ENCODE data around the gene ELAVL1.

ELAVL1 gene

GRCh38 chr19:7916103-7916954 lies 89.1 kb downstream of the ELAVL1 start:
- Histone ChIP-seq H3K27ac (ENCODE audit: low read length) (no peak overlapping the region), H3K36me3 (ENCODE audit: insufficient read depth, low read depth, low read length) (peaks cover 9% of the 10 kb centered on the region), H3K9ac (ENCODE audit: low read depth, low read length) (no peak overlapping the region), H3K4me3 (ENCODE audit: low read length) (peak overlapping the region; percentile 65; the same call in 1 of the 2 replicates), H3K27me3 (ENCODE audit: insufficient read depth, low read length) (peaks cover 52% of the 10 kb centered on the region), H3K9me3 (ENCODE audit: insufficient read depth, low read depth, low read length) (no peaks in the 10 kb centered on the region), H3K4me1 (ENCODE audit: insufficient read depth, low read length) (no peaks in the 10 kb centered on the region; the same call in 1 of the 2 replicates)

- peaks cover 16% of the 10 kb centered on the region for H3K36me3 ChIP-seq (ENCODE audit: insufficient read depth, low read depth, low read length)
- H3K9me3 ChIP-seq (ENCODE audit: insufficient read depth, low read depth, low read length): no peaks in the 10 kb centered on the region
- peak overlapping the region; percentile 47; the same call in 1 of the 2 replicates for H3K4me3 ChIP-seq (ENCODE audit: low read length)
- H3K27me3 ChIP-seq (ENCODE audit: insufficient read depth, low read length): peaks cover 52% of the 10 kb centered on the region
- H3K27ac ChIP-seq (ENCODE audit: low read length): no peak overlapping the region
- H3K9ac ChIP-seq (ENCODE audit: low read depth, low read length): no peak overlapping the region
- no peaks in the 10 kb centered on the region; the same call in 1 of the 2 replicates for H3K4me1 ChIP-seq (ENCODE audit: insufficient read depth, low read length)
These were observed 90.0 kb downstream of the ELAVL1 start for GRCh38 chr19:7915250-7916102.

- Histone ChIP-seq H3K27me3 (ENCODE audit: insufficient read depth, low read length) (peaks cover 52% of the 10 kb centered on the region), H3K9me3 (ENCODE audit: insufficient read depth, low read depth, low read length) (no peaks in the 10 kb centered on the region), H3K4me1 (ENCODE audit: insufficient read depth, low read length) (no peaks in the 10 kb centered on the region; the same call in 1 of the 2 replicates), H3K27ac (ENCODE audit: low read length) (no peak within 1 kb of the TSS), H3K4me3 (ENCODE audit: low read length) (no peak within 1 kb of the TSS; the same call in 1 of the 2 replicates), H3K9ac (ENCODE audit: low read depth, low read length) (no peak within 1 kb of the TSS), H3K36me3 (ENCODE audit: insufficient read depth, low read depth, low read length) (peaks cover 20% of the 10 kb centered on the region)
These were observed 90.8 kb downstream of the ELAVL1 start, which contains the start of gene TGFBR3L for GRCh38 chr19:7914598-7915045. Gene TGFBR3L, plus strand, starts transcription at chr19:7914830.

GRCh38 chr19:7914099-7914498 lies 91.3 kb downstream of the ELAVL1 start:
- peaks cover 20% of the 10 kb centered on the region for H3K36me3 ChIP-seq (ENCODE audit: insufficient read depth, low read depth, low read length)

DNA sequence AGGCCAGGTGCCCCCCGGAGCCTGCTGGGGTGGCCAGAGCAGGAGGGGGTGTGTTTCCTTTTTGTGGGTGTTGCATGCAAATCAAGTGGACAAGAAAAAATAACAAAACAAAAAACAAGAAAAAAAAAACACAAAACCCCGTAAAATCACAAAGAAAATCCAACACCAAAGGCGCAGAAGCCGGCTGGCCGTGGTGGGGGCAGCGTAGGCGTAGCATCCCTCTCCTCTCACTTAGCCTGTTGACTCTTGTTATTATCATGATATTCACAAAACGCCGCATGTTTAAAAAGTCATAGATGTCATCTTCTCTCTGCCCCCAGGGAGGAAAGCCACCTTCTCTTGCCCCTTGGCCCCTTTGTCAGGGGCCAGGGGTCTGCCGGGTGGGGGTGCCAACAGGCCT lies 91.8 kb downstream of the ELAVL1 start:
- H3K27ac ChIP-seq (ENCODE audit: low read length): no peak overlapping the region
- no peaks in the 10 kb centered on the region for H3K9me3 ChIP-seq (ENCODE audit: insufficient read depth, low read depth, low read length)
- H3K27me3 ChIP-seq (ENCODE audit: insufficient read depth, low read length): peaks cover 45% of the 10 kb centered on the region
- no peaks in the 10 kb centered on the region for H3K4me1 ChIP-seq (ENCODE audit: insufficient read depth, low read length)
- no peak overlapping the region for H3K9ac ChIP-seq (ENCODE audit: low read depth, low read length)
- H3K36me3 ChIP-seq (ENCODE audit: insufficient read depth, low read depth, low read length): peaks cover 20% of the 10 kb centered on the region
- H3K4me3 ChIP-seq (ENCODE audit: low read length): no peak overlapping the region

More at GRCh38 chr19:7914099-7914498, 91.3 kb downstream of the ELAVL1 start:
- H3K4me3 ChIP-seq (ENCODE audit: low read length): no peak overlapping the region
- no peaks in the 10 kb centered on the region for H3K4me1 ChIP-seq (ENCODE audit: insufficient read depth, low read length)
- no peaks in the 10 kb centered on the region for H3K9me3 ChIP-seq (ENCODE audit: insufficient read depth, low read depth, low read length)
- peaks cover 50% of the 10 kb centered on the region for H3K27me3 ChIP-seq (ENCODE audit: insufficient read depth, low read length)
- no peak overlapping the region for H3K9ac ChIP-seq (ENCODE audit: low read depth, low read length)
- no peak overlapping the region for H3K27ac ChIP-seq (ENCODE audit: low read length)

DNA sequence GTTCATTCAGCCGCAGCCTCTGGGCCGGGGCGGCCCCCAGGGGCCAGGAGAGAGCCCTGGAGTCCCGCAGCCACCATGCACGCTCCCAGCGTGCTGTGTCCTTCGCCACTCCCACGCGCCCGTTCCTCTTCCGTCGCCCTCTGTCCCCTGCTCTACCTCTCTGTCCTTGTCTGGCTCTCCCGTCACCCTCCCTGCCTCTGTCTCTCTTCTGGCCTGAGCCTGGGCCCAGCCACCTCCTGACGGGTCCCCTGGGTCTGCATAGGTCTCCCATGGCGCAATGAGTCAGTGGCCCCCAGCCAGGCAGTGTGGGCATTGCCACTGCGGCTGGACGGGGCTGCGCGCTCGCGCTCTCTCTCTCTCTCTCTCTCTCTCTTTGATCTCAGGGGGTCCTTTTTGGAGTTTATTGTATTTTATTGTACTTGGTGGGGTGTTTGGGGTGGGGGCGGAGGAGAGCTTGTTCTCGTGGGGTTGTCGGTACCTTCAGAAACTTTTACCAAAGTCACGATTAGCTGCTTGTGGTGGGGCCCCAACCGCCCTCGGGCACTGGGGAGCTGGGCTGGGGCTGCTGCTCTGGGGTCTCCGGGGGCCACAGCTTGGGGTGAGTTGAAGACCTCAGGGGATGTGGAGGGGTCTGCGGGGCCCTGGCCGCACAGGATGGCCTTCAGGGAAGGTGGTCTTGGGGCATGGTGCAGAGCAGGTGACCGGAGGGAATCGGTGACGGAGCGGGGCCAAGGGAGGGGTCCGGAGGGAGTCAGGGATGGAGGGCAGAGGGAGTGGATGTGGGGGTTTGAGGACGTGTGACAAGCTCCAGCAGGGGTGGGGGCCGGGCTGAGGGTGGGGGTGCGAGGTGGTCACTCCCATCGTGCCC lies 92.5 kb downstream of the ELAVL1 start:
- Histone ChIP-seq H3K36me3 (ENCODE audit: insufficient read depth, low read depth, low read length) (peaks cover 20% of the 10 kb centered on the region), H3K27ac (ENCODE audit: low read length) (no peak overlapping the region), H3K27me3 (ENCODE audit: insufficient read depth, low read length) (peaks cover 38% of the 10 kb centered on the region), H3K9ac (ENCODE audit: low read depth, low read length) (no peak overlapping the region), H3K4me1 (ENCODE audit: insufficient read depth, low read length) (no peaks in the 10 kb centered on the region), H3K9me3 (ENCODE audit: insufficient read depth, low read depth, low read length) (no peaks in the 10 kb centered on the region), H3K4me3 (ENCODE audit: low read length) (no peak overlapping the region)

GRCh38 chr19:7912144-7912696 lies 93.2 kb downstream of the ELAVL1 start:
- no peaks in the 10 kb centered on the region for H3K9me3 ChIP-seq (ENCODE audit: insufficient read depth, low read depth, low read length)
- H3K4me1 ChIP-seq (ENCODE audit: insufficient read depth, low read length): no peaks in the 10 kb centered on the region
- no peak overlapping the region for H3K9ac ChIP-seq (ENCODE audit: low read depth, low read length)
- H3K27me3 ChIP-seq (ENCODE audit: insufficient read depth, low read length): peaks cover 31% of the 10 kb centered on the region
- peaks cover 20% of the 10 kb centered on the region for H3K36me3 ChIP-seq (ENCODE audit: insufficient read depth, low read depth, low read length)
- H3K4me3 ChIP-seq (ENCODE audit: low read length): no peak overlapping the region
- H3K27ac ChIP-seq (ENCODE audit: low read length): no peak overlapping the region

DNA sequence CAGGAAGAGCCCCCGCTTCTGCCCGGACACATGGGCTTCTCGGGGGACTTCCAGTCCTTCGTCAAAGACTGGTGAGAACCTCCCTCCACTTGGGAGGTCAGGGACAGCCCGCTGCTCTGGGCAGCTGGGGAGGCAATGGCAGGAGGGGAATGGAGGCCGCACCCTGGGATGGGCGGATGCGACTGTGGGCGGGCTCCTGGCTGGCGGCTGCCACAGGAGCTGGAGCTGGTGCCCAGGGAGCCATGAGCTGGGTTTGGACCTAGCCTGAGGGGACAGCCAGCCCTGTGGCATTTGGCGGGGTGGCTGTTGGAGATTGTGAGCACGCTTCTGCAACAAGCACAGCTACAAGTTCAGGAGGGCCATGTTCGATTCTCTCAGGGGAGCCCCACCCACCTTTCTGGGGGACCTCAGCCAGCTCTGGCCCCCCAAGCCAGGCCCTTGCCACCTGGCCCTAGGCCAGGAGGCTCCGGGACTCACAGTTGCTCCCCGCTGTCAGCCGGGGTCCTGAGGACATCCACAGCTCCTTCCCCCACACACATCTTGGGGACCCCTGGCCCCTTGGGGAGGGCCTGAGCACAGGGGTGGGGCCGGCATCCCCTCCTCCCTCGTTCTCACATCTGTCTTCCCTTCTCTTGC lies 93.8 kb downstream of the ELAVL1 start:
- H3K9me3 ChIP-seq (ENCODE audit: insufficient read depth, low read depth, low read length): no peaks in the 10 kb centered on the region
- no peaks in the 10 kb centered on the region for H3K4me1 ChIP-seq (ENCODE audit: insufficient read depth, low read length)
- H3K27me3 ChIP-seq (ENCODE audit: insufficient read depth, low read length): peaks cover 25% of the 10 kb centered on the region
- no peak overlapping the region for H3K27ac ChIP-seq (ENCODE audit: low read length)
- H3K36me3 ChIP-seq (ENCODE audit: insufficient read depth, low read depth, low read length): peaks cover 20% of the 10 kb centered on the region
- no peak overlapping the region for H3K9ac ChIP-seq (ENCODE audit: low read depth, low read length)
- H3K4me3 ChIP-seq (ENCODE audit: low read length): no peak overlapping the region

DNA sequence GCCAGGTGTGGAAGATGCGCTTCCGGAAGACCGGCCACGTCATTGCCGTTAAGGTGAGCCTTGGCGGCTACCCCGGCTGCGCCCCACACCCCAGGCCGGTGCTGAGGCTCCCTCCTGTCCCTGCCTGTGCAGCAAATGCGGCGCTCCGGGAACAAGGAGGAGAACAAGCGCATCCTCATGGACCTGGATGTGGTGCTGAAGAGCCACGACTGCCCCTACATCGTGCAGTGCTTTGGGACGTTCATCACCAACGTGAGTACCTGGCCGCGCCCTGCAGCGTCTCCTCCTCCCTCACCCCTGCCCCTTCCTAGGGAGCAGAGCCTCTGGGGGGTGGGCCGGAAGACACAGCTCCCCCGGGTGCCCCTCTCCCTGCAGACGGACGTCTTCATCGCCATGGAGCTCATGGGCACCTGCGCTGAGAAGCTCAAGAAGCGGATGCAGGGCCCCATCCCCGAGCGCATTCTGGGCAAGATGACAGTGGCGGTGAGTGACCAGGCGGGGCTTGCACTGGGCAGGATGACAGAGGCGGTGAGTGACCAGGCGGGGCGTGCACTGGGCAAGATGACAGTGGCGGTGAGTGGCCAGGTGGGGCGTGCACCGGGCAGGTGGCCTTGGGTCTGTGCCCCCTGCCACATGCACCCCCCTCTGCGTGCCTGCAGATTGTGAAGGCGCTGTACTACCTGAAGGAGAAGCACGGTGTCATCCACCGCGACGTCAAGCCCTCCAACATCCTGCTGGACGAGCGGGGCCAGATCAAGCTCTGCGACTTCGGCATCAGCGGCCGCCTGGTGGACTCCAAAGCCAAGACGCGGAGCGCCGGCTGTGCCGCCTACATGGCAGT lies 94.9 kb downstream of the ELAVL1 start:
- Histone ChIP-seq H3K9ac (ENCODE audit: low read depth, low read length) (no peak overlapping the region), H3K4me1 (ENCODE audit: insufficient read depth, low read length) (no peaks in the 10 kb centered on the region), H3K9me3 (ENCODE audit: insufficient read depth, low read depth, low read length) (no peaks in the 10 kb centered on the region), H3K36me3 (ENCODE audit: insufficient read depth, low read depth, low read length) (peaks cover 24% of the 10 kb centered on the region), H3K27me3 (ENCODE audit: insufficient read depth, low read length) (peaks cover 14% of the 10 kb centered on the region), H3K27ac (ENCODE audit: low read length) (no peak overlapping the region), H3K4me3 (ENCODE audit: low read length) (no peak overlapping the region)

- H3K27ac ChIP-seq (ENCODE audit: low read length): no peak overlapping the region
- no peak overlapping the region for H3K9ac ChIP-seq (ENCODE audit: low read depth, low read length)
- H3K4me1 ChIP-seq (ENCODE audit: insufficient read depth, low read length): peaks cover 6% of the 10 kb centered on the region
- H3K27me3 ChIP-seq (ENCODE audit: insufficient read depth, low read length): peaks cover 4% of the 10 kb centered on the region
- no peak overlapping the region for H3K4me3 ChIP-seq (ENCODE audit: low read length)
- peaks cover 24% of the 10 kb centered on the region for H3K36me3 ChIP-seq (ENCODE audit: insufficient read depth, low read depth, low read length)
- H3K9me3 ChIP-seq (ENCODE audit: insufficient read depth, low read depth, low read length): no peaks in the 10 kb centered on the region
These were observed 95.9 kb downstream of the ELAVL1 start for GRCh38 chr19:7909471-7910067.

Data from iPS-20b (cell line).